IMR-90 (cell line): ENCODE results near the gene EID1. TPM values are rescaled to one million over a fixed set of nuclear protein-coding genes. Genes with fewer than 3 reads are reported as not detected.

ENCODE experiments used
- ATAC-seq: fragments of 200-7000 bp; cut with Tn5 transposase; 2 replicates; pipeline ENCODE4 v1.9.1; 2020; ENCODE audit warnings: low read depth, mild to moderate bottlenecking, moderate library complexity
- BruUV-seq: library from RNA; stranded (reverse); fragments of 400-500 nt; replicated peaks from 2 replicates; lab custom pipeline; 2021; lab: Mats Ljungman, UMichigan
- CTCF ChIA-PET: fragments of 300-600 bp; formaldehyde crosslinking; extraction: SDS; loops from one replicate; lab custom pipeline; 2021; ENCODE audit warnings: antibody characterized with exemption; lab: Yijun Ruan, JAX
- POLR2A ChIA-PET: fragments of 300-600 bp; sonication (Branson Sonifier 250); formaldehyde crosslinking; loops from one replicate; lab custom pipeline; 2022; ENCODE audit warnings: antibody characterized with exemption; ENCODE audit not compliant: unreplicated experiment; lab: Charles Lee
- DNase-seq: peaks from one replicate; pipeline ENCODE4 v3.0.0; 2013
- H2AFZ ChIP-seq: replicated peaks from 2 replicates; pipeline ENCODE3; 2013; ENCODE audit warnings: low read length, mild to moderate bottlenecking; ENCODE audit not compliant: poor library complexity
- H2AK5ac ChIP-seq: 2 replicates; pipeline ENCODE4 v1.6.1; 2013; ENCODE audit warnings: low read depth, low read length, inconsistent platforms
- H2AK9ac ChIP-seq: replicated peaks from 2 replicates; pipeline ENCODE3; 2013; ENCODE audit warnings: mild to moderate bottlenecking, low read depth, low read length, moderate library complexity; ENCODE audit not compliant: poor library complexity
- H2BK120ac ChIP-seq: 2 replicates; pipeline ENCODE4 v1.6.1; 2013; ENCODE audit warnings: low read depth, low read length, inconsistent platforms
- H2BK15ac ChIP-seq: 3 replicates; pipeline ENCODE4 v1.6.1; 2013; ENCODE audit warnings: low read depth, low read length, inconsistent platforms
- H2BK20ac ChIP-seq: 2 replicates; pipeline ENCODE4 v1.6.1; 2013; ENCODE audit warnings: low read depth, mild to moderate bottlenecking, inconsistent platforms, low read length, moderate library complexity
- H2BK5ac ChIP-seq: 2 replicates; pipeline ENCODE4 v1.6.1; 2013; ENCODE audit warnings: mild to moderate bottlenecking, low read depth, low read length, inconsistent platforms; ENCODE audit not compliant: poor library complexity, severe bottlenecking
- H3K14ac ChIP-seq: replicated peaks from 2 replicates; pipeline ENCODE4 v1.6.1; 2013; ENCODE audit warnings: low read depth, low read length, inconsistent platforms
- H3K18ac ChIP-seq: 2 replicates; pipeline ENCODE4 v1.6.1; 2013; ENCODE audit warnings: low read depth, low read length, control low read depth
- H3K23ac ChIP-seq: 2 replicates; pipeline ENCODE4 v1.6.1; 2013; ENCODE audit warnings: low read depth, low read length, inconsistent platforms
- H3K27ac ChIP-seq: 2 replicates; pipeline ENCODE4 v1.5.1; 2013; ENCODE audit warnings: mild to moderate bottlenecking, control low read depth, low read length; ENCODE audit not compliant: insufficient read depth
- H3K27me3 ChIP-seq: 2 replicates; pipeline ENCODE4 v1.6.1; 2013; ENCODE audit warnings: low read length; ENCODE audit not compliant: control insufficient read depth, insufficient read depth
- H3K36me3 ChIP-seq: 2 replicates; pipeline ENCODE4 v1.6.1; 2013; ENCODE audit warnings: low read length, mixed read lengths; ENCODE audit not compliant: control insufficient read depth, insufficient read depth
- H3K4ac ChIP-seq: 2 replicates; pipeline ENCODE4 v1.6.1; 2013; ENCODE audit warnings: low read depth, low read length, inconsistent platforms
- H3K4me1 ChIP-seq: 2 replicates; pipeline ENCODE4 v1.6.1; 2013; ENCODE audit warnings: low read length, mixed read lengths; ENCODE audit not compliant: control insufficient read depth, insufficient read depth
- H3K4me2 ChIP-seq: 2 replicates; pipeline ENCODE4 v1.6.1; 2013; ENCODE audit warnings: low read depth, mild to moderate bottlenecking, control low read depth, low read length, moderate library complexity
- H3K4me3 ChIP-seq: 2 replicates; pipeline ENCODE4 v1.5.1; 2013; ENCODE audit warnings: low read depth, mild to moderate bottlenecking, control low read depth, low read length, moderate library complexity; ENCODE audit not compliant: insufficient read depth
- H3K56ac ChIP-seq: 2 replicates; pipeline ENCODE4 v1.6.1; 2013; ENCODE audit warnings: low read length, inconsistent platforms; ENCODE audit not compliant: insufficient read depth; ENCODE audit errors: extremely low read depth
- H3K79me1 ChIP-seq, 2 experiments: 2 replicates each; pipeline ENCODE4 v1.6.1; 2013; ENCODE audit warnings: low read length in 2 of 2, inconsistent platforms in 1 of 2, low read depth in 1 of 2
- H3K9ac ChIP-seq: 2 replicates; pipeline ENCODE4 v1.6.1; 2013; ENCODE audit warnings: low read depth, low read length, control low read depth
- H3K9me1 ChIP-seq: 2 replicates; pipeline ENCODE4 v1.6.1; 2013; ENCODE audit warnings: low read length, inconsistent platforms; ENCODE audit not compliant: insufficient read depth
- H3K9me3 ChIP-seq: 2 replicates; pipeline ENCODE4 v1.6.1; 2013; ENCODE audit warnings: low read length; ENCODE audit not compliant: control insufficient read depth, insufficient read depth
- H4K20me1 ChIP-seq: 2 replicates; pipeline ENCODE4 v1.6.1; 2013; ENCODE audit warnings: low read length, inconsistent platforms; ENCODE audit not compliant: insufficient read depth
- H4K5ac ChIP-seq: 2 replicates; pipeline ENCODE4 v1.6.1; 2013; ENCODE audit warnings: mild to moderate bottlenecking, low read depth, low read length, control low read depth
- H4K8ac ChIP-seq, 2 experiments: 2 replicates each; pipeline ENCODE4 v1.6.1; 2013; ENCODE audit warnings: low read depth in 2 of 2, low read length in 2 of 2, control low read depth in 1 of 2, inconsistent platforms in 1 of 2
- H4K91ac ChIP-seq: 2 replicates; pipeline ENCODE4 v1.6.1; 2013; ENCODE audit warnings: low read depth, low read length, inconsistent platforms; ENCODE audit not compliant: insufficient read depth
- BHLHE40 ChIP-seq: fragments of 150-350 bp; IDR thresholded peaks from 2 replicates; pipeline ENCODE4 v1.6.1; 2016; ENCODE audit warnings: mild to moderate bottlenecking, low read depth, low read length
- CEBPB ChIP-seq: IDR thresholded peaks from 2 replicates; pipeline ENCODE4 v1.6.1; 2012; ENCODE audit warnings: low read depth, low read length, improper control_type of control experiment
- CHD1 ChIP-seq: IDR thresholded peaks from 2 replicates; pipeline ENCODE4 v1.6.1; 2012; ENCODE audit warnings: low read depth, low read length, improper control_type of control experiment
- CTCF ChIP-seq: conservative IDR thresholded peaks from 2 replicates; pipeline ENCODE4 v1.5.1; 2012; ENCODE audit warnings: mild to moderate bottlenecking, low read depth, low read length, improper control_type of control experiment
- FOS ChIP-seq: fragments of 150-350 bp; IDR thresholded peaks from 2 replicates; pipeline ENCODE4 v1.6.1; 2016; ENCODE audit warnings: low read depth, low read length
- MAFK ChIP-seq: IDR thresholded peaks from 2 replicates; pipeline ENCODE4 v1.6.1; 2012; ENCODE audit warnings: low read depth, low read length, improper control_type of control experiment
- MAZ ChIP-seq: IDR thresholded peaks from 2 replicates; pipeline ENCODE4 v1.6.1; 2012; ENCODE audit warnings: low read depth, mild to moderate bottlenecking, low read length, improper control_type of control experiment, moderate library complexity, borderline replicate concordance
- MXI1 ChIP-seq: IDR thresholded peaks from 2 replicates; pipeline ENCODE4 v1.6.1; 2012; ENCODE audit warnings: low read depth, mild to moderate bottlenecking, low read length, moderate library complexity, borderline replicate concordance
- NFE2L2 ChIP-seq: fragments of 150-350 bp; IDR thresholded peaks from 2 replicates; pipeline ENCODE4 v1.6.1; 2016; ENCODE audit warnings: low read depth, mild to moderate bottlenecking, low read length
- POLR2A ChIP-seq: IDR thresholded peaks from 2 replicates; pipeline ENCODE4 v1.6.1; 2012; ENCODE audit warnings: mild to moderate bottlenecking, low read depth, low read length
- RAD21 ChIP-seq: IDR thresholded peaks from 2 replicates; pipeline ENCODE4 v1.6.1; 2012; ENCODE audit warnings: low read length, improper control_type of control experiment
- RCOR1 ChIP-seq: IDR thresholded peaks from 2 replicates; pipeline ENCODE4 v1.6.1; 2012; ENCODE audit warnings: mild to moderate bottlenecking, low read length, improper control_type of control experiment; ENCODE audit not compliant: insufficient replicate concordance
- RFX5 ChIP-seq: IDR thresholded peaks from 2 replicates; pipeline ENCODE4 v1.8.0; 2012; ENCODE audit warnings: low read depth, mild to moderate bottlenecking, low read length, moderate library complexity
- SMC3 ChIP-seq: fragments of 150-350 bp; IDR thresholded peaks from 2 replicates; pipeline ENCODE4 v1.6.1; 2016; ENCODE audit warnings: low read depth, mild to moderate bottlenecking, antibody characterized with exemption, low read length, moderate library complexity
- WGBS, 2 experiments: methylation state at CpG; one replicate each; pipeline versions ENCODE4 v1.1.5 to v1.1.7; 2013; ENCODE audit warnings: missing lambda C conversion rate in 2 of 2; ENCODE audit not compliant: insufficient read length in 1 of 2; ENCODE audit errors: extremely low coverage in 2 of 2; 5-methylcytosine and 5-hydroxymethylcytosine counted together
- dilution Hi-C: fragments of 300-500 bp; cut with HindIII; formaldehyde crosslinking; loops from one replicate; pipeline ENCODE4 v1.14.3; 2018; ENCODE audit warnings: low sequenced_read_pairs; ENCODE audit not compliant: unreplicated experiment
- in situ Hi-C: fragments of 300-500 bp; cut with MboI; formaldehyde crosslinking; loops from 3 replicates; pipeline ENCODE4 v1.14.3; 2019; ENCODE audit warnings: low sequenced_read_pairs, inconsistent platforms, mixed read lengths
- intact Hi-C: fragments of 100-400 bp; cut with micrococcal nuclease; formaldehyde crosslinking; loops from 2 replicates; pipeline ENCODE4 v1.10.0; 2022
- polyA plus RNA-seq, 3 experiments: library from polyadenylated mRNA; depleted of rRNA; stranded (reverse); fragments of >200 nt; gene quantifications; 2 replicates each; pipeline ENCODE4 v1.2.3, GENCODE V29; 2012; ENCODE audit warnings: low replicate concordance in 1 of 3
- total RNA-seq: library from RNA; depleted of rRNA; stranded (reverse); fragments of >200 nt; gene quantifications from 2 replicates; pipeline ENCODE4 v1.2.3, GENCODE V29; 2012
- TF ChIP-seq, protein P1 (sequence below): fragments of 150-350 bp; IDR thresholded peaks from 2 replicates; pipeline ENCODE4 v1.6.1; 2017; ENCODE audit warnings: mild to moderate bottlenecking, antibody characterized with exemption, low read length, low read depth
- TF ChIP-seq, protein P2 (sequence below): fragments of 150-350 bp; IDR thresholded peaks from 2 replicates; pipeline ENCODE4 v1.6.1; 2016; ENCODE audit warnings: low read depth, mild to moderate bottlenecking, low read length, moderate library complexity, borderline replicate concordance

EID1 gene
- total and polyA plus RNA-seq, 2 of the 4 experiments (the other 2 are of a cell fraction): 147 to 162 TPM

- Histone ChIP-seq H2BK15ac (no peak overlapping the region), H2BK20ac (no peak overlapping the region), H4K91ac (no peak overlapping the region), H3K9me3 (no peaks in the 10 kb centered on the region), H3K56ac (no peak overlapping the region), H3K27me3 (no peaks in the 10 kb centered on the region), H3K27ac (no peak overlapping the region), H3K79me1 (peaks cover 4 to 7% of the 10 kb centered on the region in 2 experiments; a peak in 2 of 4 replicates), H3K14ac (no peak overlapping the region), H3K18ac (no peak overlapping the region), H2BK5ac (no peak overlapping the region), H3K9me1 (peaks cover 5% of the 10 kb centered on the region; the same call in 1 of the 2 replicates), H3K4ac (no peak overlapping the region), H3K4me3 (no peak overlapping the region), H4K8ac (no peak overlapping the region), H2BK120ac (no peak overlapping the region), H4K20me1 (no peaks in the 10 kb centered on the region), H4K5ac (no peak overlapping the region), H2AFZ (no peak overlapping the region), H3K23ac (no peak overlapping the region), H2AK5ac (no peak overlapping the region), H3K4me2 (no peak overlapping the region), H3K4me1 (no peaks in the 10 kb centered on the region; the same call in 1 of the 2 replicates), H3K36me3 (no peaks in the 10 kb centered on the region), H3K9ac (no peak overlapping the region), H2AK9ac (no peak overlapping the region)
- intact Hi-C loops (no loop called here), in situ Hi-C loops (no loop called here), dilution Hi-C loops (no loop called here)
- no peak for DNase-seq
- ChIA-PET POLR2A (no interaction called here), CTCF (interaction anchor here (0.8 kb wide), 1 partner anchor 15 kb away, joined by 3 read pairs; no protein-coding TSS in a partner anchor)
- WGBS, 2 experiments: no CpG with 5 or more reads among the region's 1 CpG
- no peak for ATAC-seq
- BruUV-seq: no TSS peak
- TF ChIP-seq POLR2A: no peak
- no peak for TF ChIP-seq SMC3
- TF ChIP-seq MAZ: no peak
- no peak for TF ChIP-seq MXI1
- no peak for TF ChIP-seq CEBPB
- TF ChIP-seq, protein P1, sequence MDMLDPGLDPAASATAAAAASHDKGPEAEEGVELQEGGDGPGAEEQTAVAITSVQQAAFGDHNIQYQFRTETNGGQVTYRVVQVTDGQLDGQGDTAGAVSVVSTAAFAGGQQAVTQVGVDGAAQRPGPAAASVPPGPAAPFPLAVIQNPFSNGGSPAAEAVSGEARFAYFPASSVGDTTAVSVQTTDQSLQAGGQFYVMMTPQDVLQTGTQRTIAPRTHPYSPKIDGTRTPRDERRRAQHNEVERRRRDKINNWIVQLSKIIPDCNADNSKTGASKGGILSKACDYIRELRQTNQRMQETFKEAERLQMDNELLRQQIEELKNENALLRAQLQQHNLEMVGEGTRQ: no peak
- no peak for TF ChIP-seq NFE2L2
- TF ChIP-seq RCOR1: no peak
- TF ChIP-seq MAFK: no peak
- TF ChIP-seq CTCF: no peak
- no peak for TF ChIP-seq CHD1
- no peak for TF ChIP-seq RFX5
- no peak for TF ChIP-seq FOS
- TF ChIP-seq, protein P2, sequence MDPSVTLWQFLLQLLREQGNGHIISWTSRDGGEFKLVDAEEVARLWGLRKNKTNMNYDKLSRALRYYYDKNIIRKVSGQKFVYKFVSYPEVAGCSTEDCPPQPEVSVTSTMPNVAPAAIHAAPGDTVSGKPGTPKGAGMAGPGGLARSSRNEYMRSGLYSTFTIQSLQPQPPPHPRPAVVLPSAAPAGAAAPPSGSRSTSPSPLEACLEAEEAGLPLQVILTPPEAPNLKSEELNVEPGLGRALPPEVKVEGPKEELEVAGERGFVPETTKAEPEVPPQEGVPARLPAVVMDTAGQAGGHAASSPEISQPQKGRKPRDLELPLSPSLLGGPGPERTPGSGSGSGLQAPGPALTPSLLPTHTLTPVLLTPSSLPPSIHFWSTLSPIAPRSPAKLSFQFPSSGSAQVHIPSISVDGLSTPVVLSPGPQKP: no peak
- TF ChIP-seq BHLHE40: no peak
- no peak for TF ChIP-seq RAD21
These were observed 27.9 kb downstream of the EID1 start for GRCh38 chr15:48905847-48906246.
